SU-DHL-6 (cell line): ENCODE results near the gene CBFA2T3.

Experiments used
- H2AFZ ChIP-seq: fragments of 200-600 bp; sonication (generic); 2 replicates; pipeline ENCODE4 v1.6.1; 2014; ENCODE audit warnings: low read depth, mild to moderate bottlenecking, moderate library complexity, mixed read lengths, antibody characterized with exemption, low read length; ENCODE audit not compliant: severe bottlenecking
- H3F3A ChIP-seq: fragments of 200-600 bp; shearing (Covaris generic); 2 replicates; pipeline ENCODE4 v1.6.0; 2016; ENCODE audit warnings: antibody characterized with exemption, mild to moderate bottlenecking; ENCODE audit not compliant: insufficient read depth
- H3K27ac ChIP-seq: fragments of 200-600 bp; sonication (generic); 2 replicates; pipeline ENCODE4 v1.5.1; 2016; ENCODE audit warnings: low read depth, mild to moderate bottlenecking, low read length, moderate library complexity, mixed read lengths
- H3K27me3 ChIP-seq: fragments of 200-600 bp; sonication (generic), shearing (Covaris generic); 2 replicates; pipeline ENCODE4 v1.6.0; 2014; ENCODE audit warnings: mild to moderate bottlenecking, low read length
- H3K36me3 ChIP-seq: fragments of 200-600 bp; sonication (generic); 2 replicates; pipeline ENCODE4 v1.6.1; 2014; ENCODE audit warnings: mild to moderate bottlenecking, low read length, mixed read lengths
- H3K4me2 ChIP-seq: fragments of 300-600, 200-600 bp; shearing (Covaris generic), sonication (generic); 2 replicates; pipeline ENCODE4 v1.6.0; 2014; ENCODE audit warnings: low read length, low read depth, mild to moderate bottlenecking; ENCODE audit not compliant: poor library complexity, severe bottlenecking
- H3K4me3 ChIP-seq: fragments of 200-600 bp; sonication (generic); 2 replicates; pipeline ENCODE4 v1.5.1; 2014; ENCODE audit warnings: antibody characterized with exemption, low read length, mild to moderate bottlenecking, mixed read lengths; ENCODE audit not compliant: insufficient read depth, poor library complexity, severe bottlenecking
- H3K79me2 ChIP-seq: fragments of 200-600 bp; sonication (generic); 2 replicates; pipeline ENCODE4 v1.6.1; 2014; ENCODE audit warnings: mild to moderate bottlenecking, low read length, moderate library complexity; ENCODE audit not compliant: insufficient read depth
- H3K9ac ChIP-seq: fragments of 200-600 bp; sonication (generic); 2 replicates; pipeline ENCODE4 v1.7.0; 2014; ENCODE audit warnings: mild to moderate bottlenecking, low read length
- H3K9me2 ChIP-seq: fragments of 200-600 bp; sonication (generic); replicated peaks from 2 replicates; pipeline ENCODE4 v1.6.1; 2014; ENCODE audit warnings: low read length; ENCODE audit not compliant: insufficient read depth
- H3K9me3 ChIP-seq: fragments of 200-600 bp; sonication (generic); 2 replicates; pipeline ENCODE4 v1.6.1; 2014; ENCODE audit warnings: low read length, mixed read lengths; ENCODE audit not compliant: insufficient read depth
- H4K20me1 ChIP-seq: fragments of 200-600 bp; sonication (generic); 2 replicates; pipeline ENCODE4 v1.6.1; 2014; ENCODE audit warnings: low read depth, mild to moderate bottlenecking, antibody characterized with exemption, low read length, moderate library complexity, mixed read lengths
- EZH2phosphoT487 ChIP-seq: fragments of 200-600 bp; sonication (generic), shearing (Covaris generic); conservative IDR thresholded peaks from 2 replicates; pipeline ENCODE4 v1.6.1; 2018; ENCODE audit warnings: mild to moderate bottlenecking, antibody characterized with exemption, low read length, moderate library complexity, mixed read lengths
- TF ChIP-seq, protein P1 (sequence below): fragments of 200-600 bp; sonication (generic); IDR thresholded peaks from one replicate; pipeline ENCODE4 v1.5.1; 2017; ENCODE audit warnings: antibody characterized with exemption, mild to moderate bottlenecking, low read length, moderate library complexity; ENCODE audit not compliant: insufficient read depth, poor library complexity, severe bottlenecking

CBFA2T3 gene

DNA sequence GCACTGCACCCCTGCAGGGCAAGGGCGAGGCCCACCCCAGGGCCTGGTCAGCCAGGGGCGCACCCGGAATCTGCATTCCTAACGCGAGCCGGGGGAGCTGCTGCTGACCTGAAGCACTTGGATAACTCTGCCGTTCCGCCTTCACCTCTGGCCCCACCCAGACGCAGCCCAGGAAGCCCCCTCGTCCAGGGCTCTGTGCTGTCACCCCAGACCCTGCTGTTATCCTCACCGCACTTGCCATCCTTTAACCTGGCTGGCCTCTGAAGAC is 97.3 kb downstream of the CBFA2T3 start:
- Histone ChIP-seq H3K27ac (no peak overlapping the region), H3K9me3 (no peaks in the 10 kb centered on the region), H3K4me2 (no peak overlapping the region), H3K27me3 (no peaks in the 10 kb centered on the region), H3K9ac (no peak overlapping the region), H4K20me1 (no peaks in the 10 kb centered on the region), H3K4me3 (no peak overlapping the region), H3F3A (peaks cover 10% of the 10 kb centered on the region), H2AFZ (no peak overlapping the region), H3K9me2 (no peaks in the 10 kb centered on the region), H3K36me3 (peaks cover 3% of the 10 kb centered on the region; the same call in 1 of the 2 replicates), H3K79me2 (no peaks in the 10 kb centered on the region)
- TF ChIP-seq, protein P1, sequence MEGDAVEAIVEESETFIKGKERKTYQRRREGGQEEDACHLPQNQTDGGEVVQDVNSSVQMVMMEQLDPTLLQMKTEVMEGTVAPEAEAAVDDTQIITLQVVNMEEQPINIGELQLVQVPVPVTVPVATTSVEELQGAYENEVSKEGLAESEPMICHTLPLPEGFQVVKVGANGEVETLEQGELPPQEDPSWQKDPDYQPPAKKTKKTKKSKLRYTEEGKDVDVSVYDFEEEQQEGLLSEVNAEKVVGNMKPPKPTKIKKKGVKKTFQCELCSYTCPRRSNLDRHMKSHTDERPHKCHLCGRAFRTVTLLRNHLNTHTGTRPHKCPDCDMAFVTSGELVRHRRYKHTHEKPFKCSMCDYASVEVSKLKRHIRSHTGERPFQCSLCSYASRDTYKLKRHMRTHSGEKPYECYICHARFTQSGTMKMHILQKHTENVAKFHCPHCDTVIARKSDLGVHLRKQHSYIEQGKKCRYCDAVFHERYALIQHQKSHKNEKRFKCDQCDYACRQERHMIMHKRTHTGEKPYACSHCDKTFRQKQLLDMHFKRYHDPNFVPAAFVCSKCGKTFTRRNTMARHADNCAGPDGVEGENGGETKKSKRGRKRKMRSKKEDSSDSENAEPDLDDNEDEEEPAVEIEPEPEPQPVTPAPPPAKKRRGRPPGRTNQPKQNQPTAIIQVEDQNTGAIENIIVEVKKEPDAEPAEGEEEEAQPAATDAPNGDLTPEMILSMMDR, result no peak
- no peak for TF ChIP-seq EZH2phosphoT487

DNA sequence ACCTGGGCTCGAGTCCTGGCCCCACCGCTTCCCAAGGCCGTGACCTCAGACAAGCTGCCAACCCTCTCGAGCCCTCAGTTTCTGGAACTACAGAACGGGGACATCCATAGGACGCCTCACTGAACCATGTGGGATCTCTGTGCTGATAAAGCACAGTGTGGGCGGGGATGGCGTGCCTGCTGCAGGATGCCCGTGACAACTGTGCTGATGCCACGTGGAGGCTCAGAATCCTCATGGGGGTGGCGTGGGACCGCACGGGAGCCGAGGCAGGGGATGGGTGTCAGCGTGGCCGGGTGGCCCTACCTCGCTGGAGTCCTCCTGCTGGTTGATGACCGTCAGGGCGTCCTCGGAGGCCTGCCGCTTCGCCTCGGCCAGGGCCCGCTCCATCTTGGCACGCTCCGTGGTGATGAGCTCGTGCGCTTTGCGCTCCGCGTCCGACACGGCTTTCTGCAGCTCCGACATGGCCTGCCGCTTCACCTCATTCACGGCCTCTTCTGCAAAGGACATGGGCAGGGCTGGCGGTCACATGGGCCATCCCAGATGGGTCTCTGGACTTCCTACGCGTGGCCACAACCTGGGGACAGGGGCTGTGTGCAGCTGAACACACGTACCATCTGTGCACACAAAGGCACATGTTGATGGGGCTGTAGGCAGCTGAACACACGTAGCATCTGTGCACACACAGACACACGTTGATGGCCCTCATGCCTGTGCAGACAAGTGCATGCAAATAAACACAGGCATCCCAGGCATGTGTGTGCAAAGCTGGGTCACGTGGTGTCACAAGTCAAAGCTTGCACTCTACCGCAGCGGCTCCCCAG is 97.8 kb downstream of the CBFA2T3 start:
- peaks cover 14% of the 10 kb centered on the region for H3F3A ChIP-seq
- H3K27me3 ChIP-seq, result no peaks in the 10 kb centered on the region
- no peaks in the 10 kb centered on the region for H4K20me1 ChIP-seq

DNA sequence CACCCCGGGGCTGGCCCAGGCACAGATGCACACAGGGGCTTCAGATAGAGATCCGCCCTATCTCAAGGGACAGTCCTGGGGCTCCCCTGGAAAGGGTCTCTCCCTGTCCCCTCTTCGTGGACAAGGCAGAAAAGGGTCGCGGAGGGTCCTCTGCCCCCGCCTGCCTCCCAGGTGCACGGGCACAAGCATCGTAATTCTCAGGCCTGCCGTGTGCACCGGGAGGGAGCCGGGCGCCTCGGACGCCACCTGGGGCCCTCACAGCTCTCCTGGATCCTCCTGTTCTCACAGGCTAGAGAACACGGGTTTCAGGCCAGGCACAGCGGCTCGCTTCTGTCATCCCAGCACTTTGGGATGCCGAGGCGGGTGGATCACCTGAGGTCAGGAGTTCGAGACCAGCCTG is 98.7 kb downstream of the CBFA2T3 start:
- H3K9me2 ChIP-seq, result no peaks in the 10 kb centered on the region
- no peak overlapping the region for H3K27ac ChIP-seq
- no peak overlapping the region for H3K4me3 ChIP-seq
- TF ChIP-seq EZH2phosphoT487, result no peak
- TF ChIP-seq, protein P1, result no peak
- no peak overlapping the region for H2AFZ ChIP-seq
- no peaks in the 10 kb centered on the region for H4K20me1 ChIP-seq
- H3K9me3 ChIP-seq, result no peaks in the 10 kb centered on the region
- H3K36me3 ChIP-seq, result no peaks in the 10 kb centered on the region
- no peak overlapping the region for H3K4me2 ChIP-seq
- H3F3A ChIP-seq, result peaks cover 14% of the 10 kb centered on the region
- no peaks in the 10 kb centered on the region for H3K79me2 ChIP-seq
- no peak overlapping the region for H3K9ac ChIP-seq
- no peaks in the 10 kb centered on the region for H3K27me3 ChIP-seq

More for the DNA sequence above, 97.8 kb downstream of the CBFA2T3 start:
- TF ChIP-seq, protein P1, result no peak
- TF ChIP-seq EZH2phosphoT487, result no peak
- H2AFZ ChIP-seq, result no peak overlapping the region
- H3K4me2 ChIP-seq, result no peak overlapping the region
- no peak overlapping the region for H3K27ac ChIP-seq
- H3K9ac ChIP-seq, result no peak overlapping the region
- H3K79me2 ChIP-seq, result no peaks in the 10 kb centered on the region
- no peaks in the 10 kb centered on the region for H3K36me3 ChIP-seq
- H3K9me2 ChIP-seq, result no peaks in the 10 kb centered on the region
- no peaks in the 10 kb centered on the region for H3K9me3 ChIP-seq
- no peak overlapping the region for H3K4me3 ChIP-seq
